Left colon (tissue), 2 donors: ENCODE data around the gene ELF1. TPM values are rescaled to one million over a fixed set of nuclear protein-coding genes. Genes with fewer than 3 reads are reported as not detected.
"Not testable (repeated sequence)": the region's sequence is repeated elsewhere in the genome, so short reads cannot be mapped to it uniquely, and the experiment has no call there.

ENCODE experiments used
- ATAC-seq: fragments of 200-7000 bp; cut with Tn5 transposase; one replicate; pipeline ENCODE4 v1.9.1; 2020; ENCODE audit warnings: mild to moderate bottlenecking, moderate library complexity
- DNase-seq, 2 donors: peaks; one replicate each; pipeline ENCODE4 v3.0.0-alpha.2; 2020
- intact Hi-C, 2 donors: fragments of 100-400 bp; cut with DNase I in 1 of 2; cut with micrococcal nuclease in 1 of 2; formaldehyde crosslinking; loops; one replicate each; pipeline versions ENCODE4 v1.11.2 to v1.14.0; 2022; cut with DNase I, micrococcal nuclease
- total RNA-seq, 2 donors: library from RNA; stranded (reverse); fragmentation: NEBNext Ultra II Directional; extraction: Animal tissue kit (Norgen Biotek cat#: 25700); gene quantifications; one replicate each; pipeline ENCODE4 v1.2.1, GENCODE V29; 2021
- donor health status: DM: no; HTN: no; CAD: no.
- donor health status: DM: yes; HTN: yes; CAD: no.

ELF1 gene
- total RNA-seq, 2 donors from 2014 or later = 93.5 to 104 TPM

GRCh38 chr13:40992678-40993518 lies 26.2 kb downstream of the ELF1 start:
- DNase-seq = no peak
- intact Hi-C loops = no loop called here
- ATAC-seq = peak; percentile 26

- no peak for DNase-seq
- no peak for ATAC-seq
- intact Hi-C loops = loop anchor here in 1 of 2 donors (10.0 kb wide), 1 partner anchor 67 kb away; no protein-coding TSS in a partner anchor
These were observed 31.4 kb downstream of the ELF1 start for GRCh38 chr13:40987606-40988280.

GRCh38 chr13:40986101-40986856 lies 32.8 kb downstream of the ELF1 start:
- DNase-seq (no peak), ATAC-seq (peak; percentile 65)
- intact Hi-C loops = loop anchor here in 1 of 2 donors (10.0 kb wide), 1 partner anchor 69 kb away; no protein-coding TSS in a partner anchor

- no peak for DNase-seq
- peak; percentile 22 for ATAC-seq
- intact Hi-C loops = loop anchor here in 1 of 2 donors (10.0 kb wide), 1 partner anchor 69 kb away; no protein-coding TSS in a partner anchor
These were observed 33.6 kb downstream of the ELF1 start for GRCh38 chr13:40985381-40986100.

- ATAC-seq (peak; percentile 71), DNase-seq (no peak)
- intact Hi-C loops = loop anchor here in 1 of 2 donors (10.0 kb wide), 1 partner anchor 70 kb away; no protein-coding TSS in a partner anchor
These were observed 34.3 kb downstream of the ELF1 start for GRCh38 chr13:40984668-40985366.

- intact Hi-C loops = loop anchor here in 1 of 2 donors (10.0 kb wide), 1 partner anchor 71 kb away; no protein-coding TSS in a partner anchor
- DNase-seq (no peak), ATAC-seq (no peak)
These were observed 35.1 kb downstream of the ELF1 start for GRCh38 chr13:40983725-40984667.

- intact Hi-C loops = loop anchor here in 1 of 2 donors (10.0 kb wide), 1 partner anchor 72 kb away; no protein-coding TSS in a partner anchor
- ATAC-seq (no peak), DNase-seq (no peak)
These were observed 35.9 kb downstream of the ELF1 start for GRCh38 chr13:40983259-40983658.

- DNase-seq = peak in 1 of 2 donors; percentile 50
- intact Hi-C loops = loop anchor here in 1 of 2 donors (10.0 kb wide), 1 partner anchor 72 kb away; no protein-coding TSS in a partner anchor
- peak; percentile 56 for ATAC-seq
These were observed 36.3 kb downstream of the ELF1 start for GRCh38 chr13:40982772-40983171.

- ATAC-seq = no peak
- intact Hi-C loops = loop anchor here in 1 of 2 donors (10.0 kb wide), 1 partner anchor 73 kb away; no protein-coding TSS in a partner anchor
- no peak for DNase-seq
These were observed 37.2 kb downstream of the ELF1 start for GRCh38 chr13:40981949-40982348.

- intact Hi-C loops = loop anchor here in 1 of 2 donors (10.0 kb wide), 1 partner anchor 73 kb away; no protein-coding TSS in a partner anchor
- no peak for DNase-seq
- no peak for ATAC-seq
These were observed 37.8 kb downstream of the ELF1 start for GRCh38 chr13:40981361-40981760.

- ATAC-seq (no peak), DNase-seq (no peak)
- intact Hi-C loops = loop anchor here in 1 of 2 donors (10.0 kb wide), 1 partner anchor 74 kb away; no protein-coding TSS in a partner anchor
These were observed 38.7 kb downstream of the ELF1 start for GRCh38 chr13:40980461-40980860.

GRCh38 chr13:40979232-40979631 lies 39.9 kb downstream of the ELF1 start:
- intact Hi-C loops = no loop called here
- ATAC-seq (no peak), DNase-seq (no peak)

- intact Hi-C loops, ATAC-seq, DNase-seq: not testable (repeated sequence)
These were observed 41.0 kb downstream of the ELF1 start for GRCh38 chr13:40978109-40978508.

GRCh38 chr13:40975441-40975840 lies 43.7 kb downstream of the ELF1 start:
- intact Hi-C loops = no loop called here
- ATAC-seq = no peak
- DNase-seq = no peak

- ATAC-seq = peak; percentile 91
- intact Hi-C loops = no loop called here
- no peak for DNase-seq
These were observed 44.4 kb downstream of the ELF1 start for GRCh38 chr13:40974460-40975407.
